Measurements from ENCODE around the gene NF2. TPM values are rescaled to one million over a fixed set of nuclear protein-coding genes. Genes with fewer than 3 reads are reported as not detected.
A peak's percentile ranks its signal among the peaks of the same experiment; 100 is the strongest.

Gene NF2
- total and polyA plus RNA-seq, 2 of the 8 experiments (the other 6 are each of a cell fraction or from before 2014, with no cell fraction given) = 17.6 to 53.6 TPM

DNA sequence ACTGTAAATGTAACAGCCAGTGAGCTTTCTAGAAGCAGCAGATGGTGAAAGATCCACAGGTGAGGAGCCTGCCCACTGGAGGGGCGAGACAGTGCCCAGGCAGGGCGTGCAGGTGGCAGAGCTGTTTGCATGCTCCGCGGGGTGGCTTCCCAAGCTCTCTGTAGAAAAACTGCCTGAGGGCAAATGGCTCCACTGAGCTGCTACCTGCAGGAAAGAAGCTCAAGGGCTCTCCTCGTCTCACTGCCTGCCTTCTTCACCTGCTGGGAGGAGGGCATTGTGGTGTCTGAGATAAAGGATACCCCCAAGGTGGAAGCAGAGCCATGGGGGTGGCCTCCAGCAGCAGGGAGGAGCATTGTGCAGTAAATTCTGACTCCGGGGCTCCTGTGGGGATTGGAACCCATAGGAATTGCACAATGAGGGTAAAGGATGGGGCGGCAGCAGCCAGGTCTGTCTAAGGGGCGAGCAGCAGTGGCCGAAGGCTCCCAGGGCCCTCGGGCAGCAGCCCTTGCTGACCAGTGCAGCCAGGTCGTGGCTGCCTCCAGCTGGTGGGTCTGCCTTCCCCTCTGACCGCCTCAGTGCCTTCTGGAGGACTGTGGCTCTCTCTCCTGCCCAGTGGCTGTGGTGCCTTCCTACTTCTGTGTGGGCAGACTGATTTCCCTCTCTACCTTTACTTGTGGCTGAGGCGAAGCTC lies 88.3 kb downstream of the NF2 start:
- TF ChIP-seq EZH2 (IDR thresholded peaks at IDR 0.05; ENCODE audit: low read depth, low read length, severe bottlenecking) = no peak
- TF ChIP-seq HDAC2 (IDR thresholded peaks at IDR 0.05; ENCODE audit: borderline replicate concordance in 1 of 2, low read depth in 2 of 2, low read length in 2 of 2) = peak in 1 of 2 experiments; percentile 43; a peak in 1 of 4 replicates
- 60% methylated on average over 13 of the region's 13 CpGs; no CpG with 5 or more reads in 1 of the 2 experiments for WGBS, 2 experiments (ENCODE audit: extremely low coverage in 1 of 2, insufficient coverage in 1 of 2, insufficient read length in 1 of 2, insufficient replicate concordance in 2 of 2, low coverage in 1 of 2, low lambda C conversion rate in 2 of 2, missing lambda C conversion rate in 1 of 2)
- no peaks in the 10 kb centered on the region for H3K23me2 ChIP-seq (ENCODE audit: low read depth, low read length)
- no peaks in the 10 kb centered on the region; the same call in 1 of the 2 replicates for H3K79me1 ChIP-seq (ENCODE audit: low read depth, low read length)
- H4K91ac ChIP-seq (replicated peaks; ENCODE audit: insufficient read length, low read length) = no peak overlapping the region
- peak overlapping the region; percentile 60; the same call in 1 of the 2 replicates for H2BK5ac ChIP-seq (ENCODE audit: low read depth, low read length)
- H3K4me3 ChIP-seq (ENCODE audit: extremely low read depth in 1 of 4, insufficient read depth in 2 of 4, low read depth in 3 of 4, low read length in 4 of 4) = no peak overlapping the region
- peaks cover 0 to 3% of the 10 kb centered on the region in 2 experiments for H4K20me1 ChIP-seq (replicated peaks in 1 of 2; ENCODE audit: control insufficient read depth in 1 of 2, insufficient read depth in 2 of 2, low read length in 2 of 2)
- H2BK12ac ChIP-seq (ENCODE audit: low read depth, low read length) = peak overlapping the region; percentile 94; the same call in 1 of the 2 replicates
- peak in 1 of 2 experiments; percentile 66 for DNase-seq (ENCODE audit: low read depth in 1 of 2, low spot score in 2 of 2)
- no peaks in the 10 kb centered on the region; a peak in 1 of 8 replicates for H3K36me3 ChIP-seq (ENCODE audit: control insufficient read depth in 2 of 4, insufficient read depth in 4 of 4, low read length in 3 of 4)
- no peak overlapping the region for H4K8ac ChIP-seq (ENCODE audit: extremely low read depth, insufficient read depth, low read length)
- H3K27ac ChIP-seq (ENCODE audit: low read depth, low read length) = no peak overlapping the region
- H2BK15ac ChIP-seq (ENCODE audit: low read length) = peak overlapping the region; percentile 92
- peak overlapping the region; percentile 35 to 45; a peak in 3 of 4 replicates for H3K4me2 ChIP-seq (ENCODE audit: insufficient read depth in 1 of 2, low read depth in 2 of 2, low read length in 2 of 2)
- H4K5ac ChIP-seq (ENCODE audit: insufficient read length, low read depth, low read length) = peak overlapping the region; percentile 39
- H3K4ac ChIP-seq (replicated peaks; ENCODE audit: insufficient read length, low read depth, low read length) = peak overlapping the region; percentile 41
- ChIA-PET CTCF (ENCODE audit: partially characterized antibody) (interaction anchor here (0.6 to 6.5 kb wide), 15 partner anchors 10 to 397 kb away, joined by 3 to 60 read pairs (median 3); no protein-coding TSS in a partner anchor), POLR2A (ENCODE audit: partially characterized antibody) (interaction anchor here (3.4 kb wide), 1 partner anchor 11 kb away, joined by 13 read pairs; no protein-coding TSS in a partner anchor)
- FAIRE-seq = peak; percentile 7
- peaks cover 12 to 41% (median 28%) of the 10 kb centered on the region in 4 experiments for H3K4me1 ChIP-seq (replicated peaks in 1 of 4; ENCODE audit: control insufficient read depth in 3 of 4, insufficient read depth in 4 of 4, low read length in 3 of 4)
- no peak overlapping the region for H2AFZ ChIP-seq (ENCODE audit: low read length)
- no peaks in the 10 kb centered on the region for H3K9me3 ChIP-seq (ENCODE audit: insufficient read depth in 2 of 2, low read depth in 1 of 2, low read length in 1 of 2)
- H3K56ac ChIP-seq (replicated peaks; ENCODE audit: insufficient read length, low read depth, low read length) = no peak overlapping the region
- H3K9ac ChIP-seq (replicated peaks in 1 of 4; ENCODE audit: extremely low read depth in 1 of 4, low read depth in 3 of 4, low read length in 3 of 4) = no peak overlapping the region
- no peaks in the 10 kb centered on the region for H3K27me3 ChIP-seq (replicated peaks in 1 of 4; ENCODE audit: control insufficient read depth in 3 of 4, extremely low read depth in 1 of 4, insufficient read depth in 3 of 4, low read length in 3 of 4)
- peak overlapping the region; percentile 83; the same call in 1 of the 2 replicates for H2AK5ac ChIP-seq (ENCODE audit: low read depth, low read length)
- no peaks in the 10 kb centered on the region for H3K79me2 ChIP-seq (ENCODE audit: control insufficient read depth in 1 of 2, insufficient read depth in 2 of 2, low read length in 2 of 2)
- H2BK120ac ChIP-seq (replicated peaks; ENCODE audit: low read depth, low read length) = no peak overlapping the region
- no peak overlapping the region for H3K23ac ChIP-seq (ENCODE audit: insufficient read length)
- peak overlapping the region; percentile 80 for H2BK20ac ChIP-seq (ENCODE audit: low read length)
- peak overlapping the region; percentile 97 for H3K18ac ChIP-seq (ENCODE audit: extremely low read depth, low read length)
- no peak overlapping the region for H3K14ac ChIP-seq (ENCODE audit: insufficient read length)
